MM.1S (cell line): ENCODE results near the gene MAP2.

Experiments used
- DNase-seq: peaks from one replicate; pipeline ENCODE4 v3.0.0-alpha.2; 2015
- H2AFZ ChIP-seq: fragments of 300-600 bp; sonication (generic); 2 replicates; pipeline ENCODE4 v1.6.0; 2016; ENCODE audit warnings: antibody characterized with exemption, low read length
- H3F3A ChIP-seq: fragments of 300-600 bp; sonication (generic); 2 replicates; pipeline ENCODE4 v1.6.1; 2016; ENCODE audit warnings: mild to moderate bottlenecking, antibody characterized with exemption, low read length, moderate library complexity, mixed read lengths; ENCODE audit not compliant: insufficient read depth
- H3K27ac ChIP-seq: fragments of 300-600 bp; sonication (generic); 2 replicates; pipeline ENCODE4 v1.5.1; 2016; ENCODE audit warnings: mild to moderate bottlenecking, low read length
- H3K27me3 ChIP-seq: fragments of 300-600 bp; sonication (generic); replicated peaks from 2 replicates; pipeline ENCODE4 v1.6.0; 2016; ENCODE audit warnings: low read length; ENCODE audit not compliant: insufficient read depth
- H3K36me3 ChIP-seq: fragments of 300-600 bp; sonication (generic); replicated peaks from 2 replicates; pipeline ENCODE4 v1.6.1; 2016; ENCODE audit warnings: mild to moderate bottlenecking, low read length, mixed read lengths; ENCODE audit not compliant: insufficient read depth
- H3K4me1 ChIP-seq: fragments of 300-600 bp; sonication (generic); 2 replicates; pipeline ENCODE4 v1.6.1; 2016; ENCODE audit warnings: low read length, mixed read lengths
- H3K4me2 ChIP-seq: fragments of 300-600 bp; sonication (generic); 2 replicates; pipeline ENCODE4 v1.6.0; 2016; ENCODE audit warnings: low read depth, low read length
- H3K4me3 ChIP-seq: fragments of 300-600 bp; sonication (generic); 2 replicates; pipeline ENCODE4 v1.5.1; 2016; ENCODE audit warnings: low read length, mixed read lengths
- H3K79me2 ChIP-seq: fragments of 300-600 bp; sonication (generic); 2 replicates; pipeline ENCODE4 v1.6.1; 2016; ENCODE audit warnings: mixed run types, low read length, mixed read lengths
- H3K9ac ChIP-seq: fragments of 300-600 bp; sonication (generic); 2 replicates; pipeline ENCODE4 v1.6.1; 2016; ENCODE audit warnings: low read length, mixed read lengths
- H3K9me2 ChIP-seq: fragments of 300-600 bp; sonication (generic); replicated peaks from 2 replicates; pipeline ENCODE4 v1.6.1; 2016; ENCODE audit warnings: mild to moderate bottlenecking, low read length, mixed read lengths; ENCODE audit not compliant: insufficient read depth
- H3K9me3 ChIP-seq: fragments of 300-600 bp; sonication (generic); replicated peaks from 2 replicates; pipeline ENCODE4 v1.6.1; 2016; ENCODE audit warnings: mild to moderate bottlenecking, low read length, mixed read lengths; ENCODE audit not compliant: insufficient read depth
- H4K20me1 ChIP-seq: fragments of 300-600 bp; sonication (generic); 2 replicates; pipeline ENCODE4 v1.6.1; 2016; ENCODE audit warnings: mild to moderate bottlenecking, low read length, moderate library complexity, mixed read lengths; ENCODE audit not compliant: insufficient read depth
- CTCF ChIP-seq: fragments of 300-600 bp; sonication (generic); IDR thresholded peaks from 2 replicates; pipeline ENCODE4 v1.5.1; 2016; ENCODE audit warnings: antibody characterized with exemption, low read length, mixed read lengths
- EZH2 ChIP-seq: fragments of 300-600 bp; sonication (generic); optimal IDR thresholded peaks from 2 replicates; pipeline ENCODE3; 2017; ENCODE audit warnings: low read depth, mild to moderate bottlenecking, antibody characterized with exemption, low read length, mixed read lengths
- EZH2phosphoT487 ChIP-seq: fragments of 300-600 bp; sonication (generic); IDR thresholded peaks from 2 replicates; pipeline ENCODE4 v1.6.1; 2018; ENCODE audit warnings: antibody characterized with exemption, low read length

MAP2 gene

GRCh38 chr2:209536363-209536762 lies 112.5 kb downstream of the MAP2 start:
- Histone ChIP-seq H3K27me3 (no peaks in the 10 kb centered on the region), H4K20me1 (no peaks in the 10 kb centered on the region), H3K4me3 (no peak overlapping the region), H3K4me2 (no peak overlapping the region), H3K9ac (no peak overlapping the region), H3K9me3 (no peaks in the 10 kb centered on the region), H2AFZ (no peak overlapping the region), H3K36me3 (no peaks in the 10 kb centered on the region), H3K4me1 (no peaks in the 10 kb centered on the region), H3F3A (no peaks in the 10 kb centered on the region), H3K27ac (no peak overlapping the region), H3K9me2 (no peaks in the 10 kb centered on the region), H3K79me2 (no peaks in the 10 kb centered on the region)
- TF ChIP-seq CTCF: no peak
- TF ChIP-seq EZH2phosphoT487: no peak
- TF ChIP-seq EZH2: no peak
- no peak for DNase-seq

GRCh38 chr2:209547726-209548125 lies 123.9 kb downstream of the MAP2 start:
- Histone ChIP-seq H3K27me3 (no peaks in the 10 kb centered on the region), H3K4me1 (no peaks in the 10 kb centered on the region), H3K4me2 (no peak overlapping the region), H3F3A (no peaks in the 10 kb centered on the region), H2AFZ (no peak overlapping the region), H3K36me3 (no peaks in the 10 kb centered on the region), H3K9me2 (no peaks in the 10 kb centered on the region), H3K79me2 (no peaks in the 10 kb centered on the region), H3K9me3 (no peaks in the 10 kb centered on the region), H3K9ac (no peak overlapping the region), H3K4me3 (no peak overlapping the region), H4K20me1 (no peaks in the 10 kb centered on the region), H3K27ac (no peak overlapping the region)
- no peak for DNase-seq
- TF ChIP-seq EZH2phosphoT487 (no peak), EZH2 (no peak), CTCF (no peak)

- no peak overlapping the region for H2AFZ ChIP-seq
- no peaks in the 10 kb centered on the region for H3K27me3 ChIP-seq
- no peaks in the 10 kb centered on the region for H3K79me2 ChIP-seq
- H3K9ac ChIP-seq: no peak overlapping the region
- H3K4me3 ChIP-seq: no peak overlapping the region
- H3K9me2 ChIP-seq: no peaks in the 10 kb centered on the region
- no peak for TF ChIP-seq EZH2phosphoT487
- no peak for TF ChIP-seq CTCF
- TF ChIP-seq EZH2: no peak
- DNase-seq: no peak
- H3K36me3 ChIP-seq: no peaks in the 10 kb centered on the region
- no peak overlapping the region for H3K4me2 ChIP-seq
- H4K20me1 ChIP-seq: no peaks in the 10 kb centered on the region
- H3K9me3 ChIP-seq: no peaks in the 10 kb centered on the region
- H3K27ac ChIP-seq: no peak overlapping the region
- H3K4me1 ChIP-seq: no peaks in the 10 kb centered on the region
- H3F3A ChIP-seq: no peaks in the 10 kb centered on the region
Observed at GRCh38 chr2:209549589-209549988, 125.7 kb downstream of the MAP2 start.
